ENCODE data around the gene TNFAIP8L3.

Gene TNFAIP8L3

GRCh38 chr15:51104512-51104911, 9.8 kb upstream of the TNFAIP8L3 start:
- no peak for TF ChIP-seq ZC3H10 (CRISPR knock-in tag; IDR thresholded peaks at IDR 0.05)
- peak; percentile 47 for ATAC-seq

- peak; percentile 40; the same call in 2 of the 3 replicates for ATAC-seq
- TF ChIP-seq TSHZ2 (CRISPR knock-in tag; IDR thresholded peaks at IDR 0.05) (no peak), TOX (CRISPR knock-in tag; IDR thresholded peaks at IDR 0.05; ENCODE audit: borderline replicate concordance) (peak; percentile 44; the same call in 1 of the 2 replicates), CREB5 (CRISPR knock-in tag; IDR thresholded peaks at IDR 0.05; ENCODE audit: low read depth) (peak; percentile 98), ISL1 (CRISPR knock-in tag; IDR thresholded peaks at IDR 0.05) (peak; percentile 92), CSRNP3 (CRISPR knock-in tag; IDR thresholded peaks at IDR 0.05) (0 out of 2 replicates have a peak, but pooled peaks have one; percentile 50), PATZ1 (CRISPR knock-in tag; IDR thresholded peaks at IDR 0.05; ENCODE audit: borderline replicate concordance) (0 out of 2 replicates have a peak, but pooled peaks have one; percentile 37)
Measured at GRCh38 chr15:51103330-51103729, 8.6 kb upstream of the TNFAIP8L3 start.

GRCh38 chr15:51100785-51101489, 6.2 kb upstream of the TNFAIP8L3 start:
- TF ChIP-seq ZFP30 (CRISPR knock-in tag; IDR thresholded peaks at IDR 0.05) (no peak), BACH2 (CRISPR knock-in tag; IDR thresholded peaks at IDR 0.05; ENCODE audit: borderline replicate concordance) (no peak), PPARA (CRISPR knock-in tag; IDR thresholded peaks at IDR 0.05; ENCODE audit: borderline replicate concordance) (no peak), ISL1 (CRISPR knock-in tag; IDR thresholded peaks at IDR 0.05) (no peak), CSRNP3 (CRISPR knock-in tag; IDR thresholded peaks at IDR 0.05) (no peak), ESRRG (CRISPR knock-in tag; IDR thresholded peaks at IDR 0.05) (no peak), ZFP3 (CRISPR knock-in tag; IDR thresholded peaks at IDR 0.05) (no peak), RARB (CRISPR knock-in tag; IDR thresholded peaks at IDR 0.05) (no peak), CREB5 (CRISPR knock-in tag; IDR thresholded peaks at IDR 0.05; ENCODE audit: low read depth) (no peak), GLIS3 (CRISPR knock-in tag; IDR thresholded peaks at IDR 0.05) (no peak), PATZ1 (CRISPR knock-in tag; IDR thresholded peaks at IDR 0.05; ENCODE audit: borderline replicate concordance) (no peak), POU6F1 (CRISPR knock-in tag; IDR thresholded peaks at IDR 0.05; ENCODE audit: borderline replicate concordance, low read depth) (no peak), TSHZ2 (CRISPR knock-in tag; IDR thresholded peaks at IDR 0.05) (no peak), ZNF70 (CRISPR knock-in tag; IDR thresholded peaks at IDR 0.05) (no peak), SNAI2 (CRISPR knock-in tag; IDR thresholded peaks at IDR 0.05) (no peak), ZC3H10 (CRISPR knock-in tag; IDR thresholded peaks at IDR 0.05) (no peak), ARNTL (CRISPR knock-in tag; IDR thresholded peaks at IDR 0.05; ENCODE audit: borderline replicate concordance, low read depth) (no peak)
- ATAC-seq, result no peak

Measured in SK-N-SH treated with all-trans-retinoic acid at 6 μM for 48 hours (cell line).